ENCODE results near the gene MOV10L1.

Gene MOV10L1

GRCh38 chr22:50178871-50179869 is 89.4 kb downstream of the MOV10L1 start:
- no peak for DNase-seq

- no peak for DNase-seq
Measured at GRCh38 chr22:50179937-50180726, 90.3 kb downstream of the MOV10L1 start.

- no peak for DNase-seq
Measured at GRCh38 chr22:50180727-50181521, 91.1 kb downstream of the MOV10L1 start.

GRCh38 chr22:50182176-50183081 is 92.6 kb downstream of the MOV10L1 start:
- no peak for DNase-seq

- no peak for DNase-seq
Measured at GRCh38 chr22:50183141-50183971, 93.5 kb downstream of the MOV10L1 start.

- no peak for DNase-seq
Measured at GRCh38 chr22:50184004-50184901, 94.4 kb downstream of the MOV10L1 start.

GRCh38 chr22:50184902-50185374 is 95.1 kb downstream of the MOV10L1 start:
- DNase-seq = no peak

- peak; percentile 59 for DNase-seq
Measured at GRCh38 chr22:50185375-50186087, 95.7 kb downstream of the MOV10L1 start, which contains the start of gene TRABD. TSS of gene TRABD (plus strand) at chr22:50185913. CDS start at chr22:50193061, 7,148 bp downstream.

- no peak for DNase-seq
Measured at GRCh38 chr22:50186181-50186714, 96.4 kb downstream of the MOV10L1 start.

- DNase-seq = no peak
Measured at GRCh38 chr22:50186761-50187523, 97.1 kb downstream of the MOV10L1 start.

- no peak for DNase-seq
Measured at GRCh38 chr22:50188356-50188755, 98.5 kb downstream of the MOV10L1 start.

GRCh38 chr22:50189184-50189848 is 99.5 kb downstream of the MOV10L1 start:
- DNase-seq = no peak

GRCh38 chr22:50189849-50190181 is 100.0 kb downstream of the MOV10L1 start:
- DNase-seq = peak; percentile 64

GRCh38 chr22:50190182-50190940 is 100.6 kb downstream of the MOV10L1 start:
- peak; percentile 64 for DNase-seq

GRCh38 chr22:50190941-50191741 is 101.3 kb downstream of the MOV10L1 start:
- no peak for DNase-seq
